ENCODE data around the gene NCS1.

Gene NCS1

GRCh38 chr9:130214776-130215340 lies 42.7 kb downstream of the NCS1 start:
- DNase-seq (ENCODE audit: low spot score), result no peak

DNA sequence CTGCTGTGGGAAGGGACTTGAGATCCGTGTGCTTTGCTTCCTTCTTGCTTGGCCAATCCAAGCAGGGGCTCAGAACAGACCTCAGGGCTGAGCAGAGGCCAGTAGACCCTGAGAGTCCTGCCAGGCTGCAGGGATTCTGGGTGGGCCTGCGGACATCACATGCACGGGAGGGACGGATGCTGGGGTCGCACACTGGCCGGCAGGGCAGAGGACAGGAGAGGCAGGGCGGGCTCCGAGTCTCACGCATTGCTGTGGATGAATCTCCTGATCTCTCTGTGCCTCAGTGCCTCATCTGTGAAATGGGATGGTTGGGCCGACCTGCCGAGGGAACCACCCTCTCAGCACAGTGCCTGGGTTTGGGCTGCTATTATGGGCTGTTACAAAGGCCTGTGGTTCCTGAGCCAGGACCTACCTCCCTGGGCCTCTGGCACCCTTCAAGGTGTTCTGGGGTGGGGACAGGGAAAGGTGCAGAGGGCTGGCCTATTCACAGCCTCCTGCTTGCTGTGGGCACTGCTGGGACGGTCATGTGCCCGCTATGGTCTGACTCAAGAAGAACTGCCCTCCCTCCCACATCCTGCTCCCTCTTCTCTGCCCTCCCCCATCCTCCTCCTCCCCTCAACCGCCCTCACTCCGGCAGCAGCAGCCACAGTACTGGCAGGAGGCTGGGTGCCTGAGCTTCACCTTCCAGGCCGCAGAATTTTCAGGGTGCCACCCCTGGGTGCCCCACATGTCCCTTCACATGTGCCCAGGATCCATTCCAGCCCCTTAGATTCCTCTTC lies 43.3 kb downstream of the NCS1 start:
- DNase-seq (ENCODE audit: low spot score), result no peak

DNA sequence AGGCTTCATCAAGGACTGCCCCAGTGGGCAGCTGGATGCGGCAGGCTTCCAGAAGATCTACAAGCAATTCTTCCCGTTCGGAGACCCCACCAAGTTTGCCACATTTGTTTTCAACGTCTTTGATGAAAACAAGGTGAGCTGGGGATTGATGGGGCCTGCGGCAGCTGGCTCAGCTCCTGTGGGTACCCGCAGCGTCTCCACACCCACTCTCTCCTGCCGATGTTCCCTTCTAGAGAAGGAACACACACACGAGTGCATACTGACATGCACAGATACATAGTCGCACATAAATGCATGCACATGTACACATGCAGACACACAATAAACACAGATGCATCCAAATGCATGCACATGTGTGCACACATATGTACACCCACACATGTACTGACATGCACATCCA lies 45.6 kb downstream of the NCS1 start:
- DNase-seq (ENCODE audit: low spot score), result no peak

GRCh38 chr9:130219661-130220096 lies 47.5 kb downstream of the NCS1 start:
- DNase-seq (ENCODE audit: low spot score), result no peak

DNA sequence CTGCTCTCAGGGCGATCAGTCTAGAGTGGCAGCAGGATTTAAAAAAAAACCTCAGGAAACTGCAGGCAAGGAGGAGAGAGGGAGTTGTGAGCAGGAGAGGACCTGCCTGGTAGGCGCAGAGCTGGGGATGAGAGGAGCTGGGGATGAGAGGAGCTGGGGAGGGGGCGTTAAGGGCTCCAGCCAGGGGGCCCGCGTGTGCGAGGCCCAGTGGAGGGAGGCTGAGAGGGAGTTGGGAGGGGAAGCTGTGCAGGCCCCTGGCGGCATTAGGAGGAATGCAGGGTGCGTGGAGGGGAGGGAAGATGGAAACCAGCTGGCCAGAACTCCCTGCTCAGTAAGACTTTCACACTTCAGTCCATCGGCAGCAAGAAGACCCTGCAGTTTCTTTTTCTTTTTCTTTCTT lies 48.1 kb downstream of the NCS1 start:
- DNase-seq (ENCODE audit: low spot score), result no peak

GRCh38 chr9:130222833-130223232 lies 50.6 kb downstream of the NCS1 start:
- DNase-seq (ENCODE audit: low spot score), result no peak

GRCh38 chr9:130225071-130225470 lies 52.9 kb downstream of the NCS1 start:
- no peak for DNase-seq (ENCODE audit: low spot score)

DNA sequence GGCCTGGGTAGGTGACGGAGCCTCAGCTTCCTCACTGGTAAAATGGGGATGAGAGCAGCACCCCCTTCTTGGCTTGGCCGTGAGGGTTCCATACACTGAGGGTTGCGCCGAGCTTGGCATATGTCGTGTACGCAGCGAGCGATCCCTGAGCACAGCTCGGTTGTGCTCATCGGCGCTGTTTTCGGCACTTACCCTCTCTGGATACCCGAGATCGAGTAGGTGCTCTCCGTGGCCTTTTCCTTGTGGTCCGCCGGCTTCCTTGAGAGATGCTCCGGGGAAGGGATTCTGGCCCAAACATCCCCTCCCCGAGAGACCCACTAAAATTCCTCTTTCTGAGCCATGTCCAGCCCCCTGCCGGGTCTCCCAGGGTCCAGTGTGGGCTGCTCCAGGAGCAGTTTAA lies 53.4 kb downstream of the NCS1 start:
- DNase-seq (ENCODE audit: low spot score), result no peak

GRCh38 chr9:130226112-130226511 lies 53.9 kb downstream of the NCS1 start:
- DNase-seq (ENCODE audit: low spot score), result no peak

GRCh38 chr9:130227833-130228232 lies 55.6 kb downstream of the NCS1 start:
- DNase-seq (ENCODE audit: low spot score), result no peak

GRCh38 chr9:130229759-130230158 lies 57.6 kb downstream of the NCS1 start:
- no peak for DNase-seq (ENCODE audit: low spot score)

DNA sequence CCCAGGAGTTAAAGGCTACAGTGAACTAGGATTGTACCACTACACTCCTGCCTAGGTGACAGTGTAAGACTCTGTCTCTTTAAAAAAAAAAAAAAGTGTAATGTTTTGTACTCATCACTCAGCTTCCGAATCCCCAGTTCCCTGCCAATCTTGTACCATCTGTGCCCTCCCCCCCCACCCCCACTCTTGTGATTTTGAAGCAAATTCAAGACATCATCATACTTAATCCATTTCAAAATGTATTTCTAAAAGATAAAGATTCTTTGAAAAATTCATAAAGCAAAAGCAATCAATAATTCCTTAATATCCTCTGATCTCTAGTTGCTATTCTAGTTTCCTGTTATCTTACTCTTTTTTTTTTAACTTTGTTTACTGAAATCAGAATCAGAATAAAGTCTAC lies 58.4 kb downstream of the NCS1 start:
- no peak for DNase-seq (ENCODE audit: low spot score)

DNA sequence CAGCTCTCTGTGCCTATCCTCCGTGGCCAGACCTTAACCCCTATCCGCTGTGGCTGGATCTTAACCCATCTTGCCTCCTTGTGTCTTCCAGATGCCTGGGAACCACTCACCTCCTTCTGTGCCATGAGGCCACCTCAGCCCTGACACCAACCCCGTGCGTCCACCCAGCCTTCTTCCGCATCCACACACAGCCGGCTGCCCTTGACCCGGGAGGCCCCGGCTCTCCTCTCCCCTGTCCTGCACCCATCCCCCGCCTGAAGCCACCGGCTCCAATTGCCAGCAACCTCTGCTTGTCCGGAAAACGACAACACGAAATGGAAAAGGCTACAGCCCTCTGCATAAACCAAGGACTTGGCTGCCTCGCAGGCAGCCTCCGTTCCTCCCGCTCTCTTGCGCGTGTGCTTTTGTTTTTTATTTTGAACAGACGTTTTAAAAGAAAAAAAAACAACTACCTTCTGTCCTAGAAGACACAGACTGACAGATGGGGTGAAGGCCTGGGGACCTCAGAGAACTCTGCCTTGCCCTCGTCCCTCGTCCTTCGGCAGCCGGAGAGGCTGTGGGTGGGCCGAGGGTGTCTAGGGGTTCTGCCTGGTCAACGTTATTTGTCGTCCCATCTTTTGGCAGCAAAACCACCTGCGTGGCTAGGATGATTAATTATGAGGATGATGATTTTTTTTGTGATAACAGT lies 60.8 kb downstream of the NCS1 start:
- no peak for DNase-seq (ENCODE audit: low spot score)

- no peak for DNase-seq (ENCODE audit: low spot score)
These were observed 61.4 kb downstream of the NCS1 start for GRCh38 chr9:130233587-130233945.

DNA sequence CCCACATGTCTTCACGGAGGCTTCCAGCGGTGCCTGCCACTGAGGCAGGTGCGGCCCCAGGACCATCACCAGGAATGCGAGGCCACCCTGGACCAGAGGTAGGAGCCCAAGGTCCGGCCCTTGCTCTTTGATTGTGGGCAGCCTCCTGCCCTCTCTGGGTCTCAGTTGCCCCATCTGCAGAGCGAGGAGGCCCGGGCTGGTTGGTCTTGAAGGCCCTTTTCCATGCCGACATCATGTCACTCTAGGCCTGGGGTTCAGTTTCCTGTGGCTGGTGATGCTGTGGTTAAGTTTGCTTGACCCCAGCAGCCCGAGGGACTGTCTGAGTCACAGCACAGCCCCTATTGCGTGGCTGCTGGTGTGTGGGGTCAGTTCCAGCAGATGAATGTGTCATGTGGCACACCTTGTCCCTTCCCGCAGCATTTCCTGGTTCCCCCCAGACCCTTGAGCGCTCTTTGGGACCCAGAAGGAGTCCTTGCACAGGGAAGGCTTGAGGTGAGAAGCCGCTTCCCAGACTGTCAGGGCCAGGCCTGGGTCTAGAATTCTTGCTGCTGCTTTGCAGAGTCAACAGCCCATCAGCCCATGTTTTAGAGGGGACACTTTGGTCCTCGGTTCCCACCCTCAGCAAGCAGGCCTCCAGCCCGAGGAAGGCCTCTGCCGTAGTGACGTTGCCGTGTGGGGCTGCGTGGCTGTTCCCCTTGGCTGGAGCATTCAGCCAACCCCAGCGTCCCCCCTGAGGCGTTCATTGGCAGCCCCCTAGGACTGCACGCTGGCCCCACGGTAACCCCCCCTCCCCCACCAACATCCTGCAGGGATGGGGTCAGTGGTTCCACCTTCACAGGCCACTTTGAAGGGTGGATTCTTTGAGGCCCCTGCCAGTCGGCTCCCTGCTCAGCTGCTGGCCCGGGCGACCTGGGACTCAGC lies 62.4 kb downstream of the NCS1 start:
- no peak for DNase-seq (ENCODE audit: low spot score)

DNA sequence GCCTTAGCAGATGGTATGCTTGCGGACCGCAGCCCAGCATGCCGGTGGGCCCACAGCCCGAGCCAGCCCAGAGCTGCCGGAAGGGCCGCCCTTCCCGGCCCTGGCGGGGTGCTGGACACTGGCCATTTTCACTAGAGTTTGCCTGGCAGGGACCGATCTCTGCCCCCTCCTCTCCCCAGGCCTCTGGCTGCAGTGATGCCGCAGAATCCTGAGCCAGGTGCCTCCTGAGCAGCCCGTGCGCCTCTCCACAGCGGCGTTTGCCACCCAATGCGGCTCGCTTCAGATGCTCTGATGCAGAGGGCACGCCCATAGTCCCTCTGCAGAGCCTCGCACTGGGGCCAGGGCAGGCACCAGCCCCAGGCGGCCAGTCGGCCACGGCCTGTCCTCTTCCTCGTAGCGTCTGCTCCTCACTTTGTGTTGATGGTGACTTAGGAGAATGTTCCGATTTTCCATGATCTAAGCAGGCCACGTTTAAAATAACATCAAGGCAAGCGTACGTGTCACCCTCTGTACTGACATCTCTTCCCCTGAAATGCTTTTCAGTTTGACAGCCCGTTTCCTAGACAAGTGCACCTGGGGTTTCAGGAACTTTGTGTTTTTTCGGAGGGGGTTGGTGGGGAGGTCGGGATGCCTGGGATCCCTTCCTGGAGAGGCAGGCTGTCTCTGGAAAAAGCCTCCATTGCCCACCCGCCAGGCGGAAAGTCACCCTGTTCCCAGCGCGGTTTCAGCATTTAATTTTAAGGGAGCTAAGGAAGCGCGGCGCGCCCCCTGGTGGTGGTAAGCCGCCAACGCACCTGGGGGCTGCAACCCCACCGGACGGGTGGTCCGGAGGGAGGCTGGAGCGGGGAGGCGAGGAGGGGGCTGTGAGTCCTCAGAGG lies 63.6 kb downstream of the NCS1 start:
- peak; percentile 46 for DNase-seq (ENCODE audit: low spot score)

GRCh38 chr9:130236436-130236985 lies 64.3 kb downstream of the NCS1 start:
- DNase-seq (ENCODE audit: low spot score), result no peak

- no peak for DNase-seq (ENCODE audit: low spot score)
These were observed 64.9 kb downstream of the NCS1 start for GRCh38 chr9:130237076-130237475.

DNA sequence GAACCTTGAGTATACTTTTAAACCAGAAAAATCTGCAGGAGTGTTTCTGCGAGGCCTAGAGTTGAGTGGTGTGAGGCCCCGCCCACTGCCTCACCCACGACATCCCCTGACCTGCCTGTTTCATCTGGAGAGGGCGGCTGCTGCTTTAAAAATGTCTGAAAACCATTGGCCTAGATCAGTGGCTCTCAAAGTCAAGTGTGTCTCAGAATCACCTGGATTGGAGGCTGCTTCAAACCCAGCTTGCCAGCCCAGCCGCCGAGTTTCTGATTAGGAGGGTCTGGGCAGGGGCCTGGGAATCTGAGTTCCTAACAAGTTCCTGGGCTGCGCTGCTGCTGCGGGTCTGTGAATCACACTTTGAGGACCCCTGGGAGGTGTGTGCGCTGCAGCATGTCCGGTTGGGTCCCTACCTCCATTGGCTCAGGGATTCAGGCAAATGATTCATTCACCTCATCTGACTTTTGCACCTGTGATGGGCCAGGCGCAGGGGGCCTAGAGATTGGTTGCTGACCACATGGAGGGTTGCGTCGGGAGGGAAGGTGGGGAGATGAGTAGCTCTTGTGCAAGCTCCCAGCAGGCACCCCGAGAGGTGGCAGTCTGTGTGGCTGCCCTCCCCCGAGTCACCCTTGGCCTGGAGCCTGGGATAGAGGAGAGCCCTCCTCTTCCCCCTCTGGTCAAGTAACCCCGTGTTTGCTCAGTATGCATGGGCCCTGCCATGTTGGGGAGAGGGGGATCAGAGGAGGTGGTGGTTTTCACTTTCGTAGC lies 65.7 kb downstream of the NCS1 start:
- DNase-seq (ENCODE audit: low spot score), result no peak

DNA sequence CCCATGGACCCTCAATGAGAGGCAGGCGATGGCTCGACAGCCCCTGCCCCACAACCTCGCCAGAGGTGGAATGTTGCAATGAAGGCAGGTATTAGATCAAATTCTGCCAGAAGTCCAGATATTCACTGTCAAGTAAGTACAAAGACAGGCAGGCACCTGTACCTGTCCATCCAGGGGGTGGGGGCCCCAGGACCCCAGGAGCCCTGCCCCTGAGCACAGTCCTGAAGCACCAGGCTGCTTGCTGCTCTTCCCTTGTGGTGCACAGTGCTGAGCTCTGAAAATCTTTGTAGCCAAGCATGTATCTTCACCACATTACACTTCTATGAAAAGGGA lies 67.1 kb downstream of the NCS1 start:
- DNase-seq (ENCODE audit: low spot score), result no peak

Measured in SW480 (cell line).